Frontal cortex (tissue), 4 donors: Measurements from ENCODE around the gene POTEH. TPM values are rescaled to one million over a fixed set of nuclear protein-coding genes. Genes with fewer than 3 reads are reported as not detected.
"Not testable (repeated sequence)": the region's sequence is repeated elsewhere in the genome, so short reads cannot be mapped to it uniquely, and the experiment has no call there.

ENCODE experiments used
- DNase-seq, 2 donors: peaks; one replicate each; pipeline ENCODE4 v3.0.0; 2012; ENCODE audit warnings: low spot score in 2 of 2
- FAIRE-seq: peaks from 2 replicates; lab custom pipeline; 2012; peaks lifted over from hg19 to GRCh38; lab: Jason Lieb, UNC
- small RNA-seq: library from RNA; depleted of rRNA; stranded (forward); fragments of <200 nt; gene quantifications from one replicate; pipeline ENCODE3, GENCODE V24; 2014
- total RNA-seq: library from RNA; depleted of rRNA; stranded (reverse); fragments of >200 nt; gene quantifications from one replicate; pipeline ENCODE4 v1.2.3, GENCODE V29; 2014
- donor health status: control.
- donor health status: control.
- donor health status: control.

Gene POTEH
- total RNA-seq, 1 donor from 2014 or later = not detected

- DNase-seq, FAIRE-seq: not testable (repeated sequence)
Observed at GRCh38 chr22:15729209-15729917, 39.5 kb downstream of the POTEH start.

- FAIRE-seq, DNase-seq: not testable (repeated sequence)
Observed at GRCh38 chr22:15731023-15731422, 41.2 kb downstream of the POTEH start.

- FAIRE-seq, DNase-seq: not testable (repeated sequence)
Observed at GRCh38 chr22:15734411-15734810, 44.6 kb downstream of the POTEH start.

GRCh38 chr22:15738157-15738908 lies 48.5 kb downstream of the POTEH start:
- DNase-seq, FAIRE-seq: not testable (repeated sequence)

GRCh38 chr22:15738909-15739391 lies 49.1 kb downstream of the POTEH start:
- DNase-seq, FAIRE-seq: not testable (repeated sequence)

GRCh38 chr22:15747636-15748323 lies 58.0 kb downstream of the POTEH start:
- DNase-seq, FAIRE-seq: not testable (repeated sequence)

- DNase-seq, FAIRE-seq: not testable (repeated sequence)
Observed at GRCh38 chr22:15749181-15749970, 59.5 kb downstream of the POTEH start.

- DNase-seq, FAIRE-seq: not testable (repeated sequence)
Observed at GRCh38 chr22:15759443-15760097, 69.7 kb downstream of the POTEH start.

GRCh38 chr22:15760388-15761150 lies 70.7 kb downstream of the POTEH start:
- not testable (repeated sequence) for FAIRE-seq, DNase-seq

GRCh38 chr22:15761151-15761777 lies 71.4 kb downstream of the POTEH start:
- not testable (repeated sequence) for DNase-seq, FAIRE-seq

- not testable (repeated sequence) for DNase-seq, FAIRE-seq
Observed at GRCh38 chr22:15763559-15763958, 73.7 kb downstream of the POTEH start.

Small RNAs within 50 kb of the gene (small RNA-seq; reads per million reads assigned to genes)
- not detected for gene RNU6-816P

Other genes with a start within 250 kb of the POTEH start
- gene OR11H1, start 161.8 kb upstream of the POTEH start, total RNA-seq = not detected